GM21390 (cell line): ENCODE results near the gene ZSCAN31.
"Not testable (repeated sequence)": the region's sequence is repeated elsewhere in the genome, so short reads cannot be mapped to it uniquely, and the experiment has no call there.

Experiments
- ATAC-seq: cut with Tn5 transposase; IDR thresholded peaks from one replicate; pipeline ENCODE4 v1.9.1; 2021; ENCODE audit not compliant: unreplicated experiment

Gene ZSCAN31

GRCh38 chr6:28323813-28324424, 12.0 kb downstream of the ZSCAN31 start:
- no peak for ATAC-seq

GRCh38 chr6:28322661-28323060, 13.3 kb downstream of the ZSCAN31 start:
- no peak for ATAC-seq

GRCh38 chr6:28317866-28318265, 18.1 kb downstream of the ZSCAN31 start:
- ATAC-seq: not testable (repeated sequence)

- ATAC-seq: no peak
These were observed 20.3 kb downstream of the ZSCAN31 start for GRCh38 chr6:28315628-28316027.

- ATAC-seq: no peak
These were observed 23.0 kb downstream of the ZSCAN31 start for GRCh38 chr6:28312939-28313338.

- ATAC-seq: no peak
These were observed 24.7 kb downstream of the ZSCAN31 start for GRCh38 chr6:28311139-28311823.

GRCh38 chr6:28306363-28306762, 29.6 kb downstream of the ZSCAN31 start:
- not testable (repeated sequence) for ATAC-seq

- ATAC-seq: peak; percentile 79
These were observed 32.4 kb downstream of the ZSCAN31 start for GRCh38 chr6:28303570-28303969.

- ATAC-seq: no peak
These were observed 39.4 kb downstream of the ZSCAN31 start for GRCh38 chr6:28296520-28297060.

GRCh38 chr6:28295326-28295725, 40.6 kb downstream of the ZSCAN31 start:
- ATAC-seq: no peak

- no peak for ATAC-seq
These were observed 44.4 kb downstream of the ZSCAN31 start for GRCh38 chr6:28291573-28291972.

- no peak for ATAC-seq
These were observed 53.0 kb downstream of the ZSCAN31 start for GRCh38 chr6:28282926-28283325.

- peak; percentile 82 for ATAC-seq
These were observed 54.5 kb downstream of the ZSCAN31 start, which contains the start of gene PGBD1 for GRCh38 chr6:28281288-28282064. Gene PGBD1, plus strand, starts transcription at chr6:28281572. Its CDS starts 2,242 bp downstream, at chr6:28283814.

GRCh38 chr6:28280595-28281287, 55.2 kb downstream of the ZSCAN31 start:
- no peak for ATAC-seq

- no peak for ATAC-seq
These were observed 58.2 kb downstream of the ZSCAN31 start for GRCh38 chr6:28277746-28278145.

- ATAC-seq: no peak
These were observed 61.1 kb downstream of the ZSCAN31 start for GRCh38 chr6:28274888-28275287.
